ENCODE measurements around the gene ADM2.

The ADM2 gene

GRCh38 chr22:50436841-50437341 is 44.5 kb upstream of the ADM2 start:
- POLR2A ChIA-PET (ENCODE audit: low non-redundant PET), result no interaction called here
- no peak for DNase-seq (ENCODE audit: low spot score)
- CTCF ChIA-PET, result no interaction called here
- H3K27ac ChIP-seq, result peak overlapping the region; percentile 81
- TF ChIP-seq, protein P1, sequence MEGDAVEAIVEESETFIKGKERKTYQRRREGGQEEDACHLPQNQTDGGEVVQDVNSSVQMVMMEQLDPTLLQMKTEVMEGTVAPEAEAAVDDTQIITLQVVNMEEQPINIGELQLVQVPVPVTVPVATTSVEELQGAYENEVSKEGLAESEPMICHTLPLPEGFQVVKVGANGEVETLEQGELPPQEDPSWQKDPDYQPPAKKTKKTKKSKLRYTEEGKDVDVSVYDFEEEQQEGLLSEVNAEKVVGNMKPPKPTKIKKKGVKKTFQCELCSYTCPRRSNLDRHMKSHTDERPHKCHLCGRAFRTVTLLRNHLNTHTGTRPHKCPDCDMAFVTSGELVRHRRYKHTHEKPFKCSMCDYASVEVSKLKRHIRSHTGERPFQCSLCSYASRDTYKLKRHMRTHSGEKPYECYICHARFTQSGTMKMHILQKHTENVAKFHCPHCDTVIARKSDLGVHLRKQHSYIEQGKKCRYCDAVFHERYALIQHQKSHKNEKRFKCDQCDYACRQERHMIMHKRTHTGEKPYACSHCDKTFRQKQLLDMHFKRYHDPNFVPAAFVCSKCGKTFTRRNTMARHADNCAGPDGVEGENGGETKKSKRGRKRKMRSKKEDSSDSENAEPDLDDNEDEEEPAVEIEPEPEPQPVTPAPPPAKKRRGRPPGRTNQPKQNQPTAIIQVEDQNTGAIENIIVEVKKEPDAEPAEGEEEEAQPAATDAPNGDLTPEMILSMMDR (conservative IDR thresholded peaks at IDR 0.05; ENCODE audit: low read depth), result no peak

GRCh38 chr22:50437511-50438304 is 43.6 kb upstream of the ADM2 start:
- POLR2A ChIA-PET (ENCODE audit: low non-redundant PET), result no interaction called here

DNA sequence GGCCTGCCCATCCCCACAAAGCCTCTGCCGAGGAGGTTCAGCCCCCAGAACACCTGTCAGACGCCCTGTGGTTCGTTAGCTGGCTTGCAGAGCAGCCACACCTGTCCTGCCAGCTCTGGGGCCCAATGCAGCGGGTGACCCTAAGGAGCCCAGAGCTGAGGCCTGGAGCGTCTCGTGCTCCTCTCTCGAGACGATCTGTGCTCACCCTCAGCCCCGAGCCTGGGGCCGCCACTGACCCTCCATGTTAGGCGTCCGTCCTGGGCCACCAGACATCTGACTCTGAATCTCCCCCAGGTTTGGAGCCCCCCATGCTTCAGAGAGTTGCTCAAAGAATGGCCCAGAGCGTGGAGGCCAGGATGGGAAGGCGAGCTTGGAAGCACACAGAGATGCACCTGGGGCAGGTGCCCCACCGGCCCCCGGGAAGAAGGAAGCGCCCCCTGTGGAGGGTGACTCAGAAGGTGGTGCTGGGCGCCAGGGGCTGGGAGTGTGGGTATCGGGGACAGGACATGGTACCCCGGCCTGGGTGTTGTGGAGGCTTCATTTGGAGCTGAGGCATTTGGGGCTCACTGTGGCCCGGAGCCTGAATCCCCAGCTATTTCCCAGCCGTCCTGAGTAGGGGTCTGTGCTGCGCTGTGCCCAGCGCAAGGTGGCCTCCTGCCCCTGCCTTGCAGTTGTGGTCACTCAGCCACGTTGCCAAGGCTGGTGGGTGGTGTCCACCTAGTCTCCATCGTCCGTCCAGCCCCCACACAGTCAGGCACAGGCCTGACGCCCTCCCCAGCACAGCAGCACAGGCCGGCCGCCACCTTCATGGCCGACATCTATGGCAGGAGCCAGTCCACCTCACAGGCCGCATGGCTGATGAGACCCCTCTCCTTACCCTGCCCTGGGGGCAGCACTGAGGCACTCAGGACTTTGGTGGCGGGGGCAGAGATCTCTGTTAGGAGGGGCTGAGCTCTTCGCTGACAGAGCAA is 42.8 kb upstream of the ADM2 start:
- no peak for DNase-seq (ENCODE audit: low spot score)
- H3K27ac ChIP-seq, result peak overlapping the region; percentile 26
- ChIA-PET CTCF (no interaction called here), POLR2A (ENCODE audit: low non-redundant PET) (no interaction called here)
- TF ChIP-seq, protein P1 (conservative IDR thresholded peaks at IDR 0.05; ENCODE audit: low read depth), result no peak

More at GRCh38 chr22:50437511-50438304, 43.6 kb upstream of the ADM2 start:
- CTCF ChIA-PET, result no interaction called here
- TF ChIP-seq, protein P1 (conservative IDR thresholded peaks at IDR 0.05; ENCODE audit: low read depth), result no peak
- 0 out of 2 replicates have a peak overlapping the region, but pooled peaks have one; percentile 81 for H3K27ac ChIP-seq
- DNase-seq (ENCODE audit: low spot score), result no peak

DNA sequence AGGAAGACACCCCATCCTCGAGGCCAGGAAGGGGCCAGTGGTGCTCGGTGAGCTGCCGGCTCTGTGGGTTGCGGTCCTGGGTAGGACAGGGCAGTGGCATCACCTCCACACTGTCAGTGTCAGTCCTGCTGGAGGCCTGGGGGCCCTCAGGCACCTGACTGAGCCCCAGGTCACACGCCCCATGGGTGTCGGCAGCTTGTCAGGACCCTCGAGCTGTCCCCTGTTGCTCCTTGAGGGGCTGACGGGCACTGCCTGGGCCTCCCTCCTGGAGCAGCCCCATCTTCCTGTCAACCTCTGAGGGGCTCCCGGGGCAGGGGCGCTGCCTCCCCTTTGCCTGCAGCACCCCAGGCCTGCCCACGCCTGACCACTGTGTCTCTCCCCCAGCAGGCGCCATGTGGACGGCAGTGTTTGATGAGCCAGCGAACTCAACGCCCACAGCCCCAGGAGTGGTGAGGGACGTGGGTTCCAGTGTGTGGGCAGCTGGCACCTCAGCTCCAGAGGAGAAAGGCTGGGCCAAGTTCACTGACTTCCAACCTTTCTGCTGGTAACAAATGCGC is 42.0 kb upstream of the ADM2 start:
- DNase-seq (ENCODE audit: low spot score), result no peak
- H3K27ac ChIP-seq, result peak overlapping the region; percentile 26
- TF ChIP-seq, protein P1 (conservative IDR thresholded peaks at IDR 0.05; ENCODE audit: low read depth), result no peak
- ChIA-PET POLR2A (ENCODE audit: low non-redundant PET) (no interaction called here), CTCF (no interaction called here)

DNA sequence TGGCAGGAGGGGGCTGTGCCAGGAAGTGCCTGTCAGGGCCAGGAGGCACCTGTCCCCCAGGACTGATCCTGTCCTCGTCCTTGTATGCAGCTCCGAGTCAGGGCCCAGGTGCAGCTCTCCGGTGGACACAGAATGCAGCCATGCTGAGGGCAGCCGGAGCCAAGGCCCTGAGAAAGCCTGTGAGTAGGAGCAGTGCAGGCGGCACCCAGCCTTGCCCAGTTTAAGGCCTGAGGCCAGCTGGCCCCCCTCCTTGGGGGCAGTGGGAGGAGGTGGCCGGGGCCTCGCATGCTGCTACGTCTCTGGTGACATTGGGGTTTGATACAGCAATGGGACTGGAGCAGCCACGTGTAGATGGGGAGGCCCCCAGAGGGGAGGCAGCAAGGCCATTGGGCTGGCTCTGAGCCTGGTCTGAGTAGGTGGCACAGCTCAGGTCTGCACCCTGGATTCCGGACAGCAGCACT is 41.4 kb upstream of the ADM2 start:
- H3K27ac ChIP-seq, result peak overlapping the region; percentile 26
- ChIA-PET POLR2A (ENCODE audit: low non-redundant PET) (no interaction called here), CTCF (no interaction called here)
- TF ChIP-seq, protein P1 (conservative IDR thresholded peaks at IDR 0.05; ENCODE audit: low read depth), result no peak
- DNase-seq (ENCODE audit: low spot score), result no peak
